Stimulated activated CD8-positive, alpha-beta memory T cell treated with anti-CD3 and anti-CD28 coated beads, Interleukin-15, amount 100 ng/mL, for 24 hours (primary cell): ENCODE data around the gene BICDL1.

Source experiments
- DNase-seq: peaks from one replicate; pipeline ENCODE4 v3.0.0-alpha.2; 2020; ENCODE audit warnings: low read depth

The BICDL1 gene

DNA sequence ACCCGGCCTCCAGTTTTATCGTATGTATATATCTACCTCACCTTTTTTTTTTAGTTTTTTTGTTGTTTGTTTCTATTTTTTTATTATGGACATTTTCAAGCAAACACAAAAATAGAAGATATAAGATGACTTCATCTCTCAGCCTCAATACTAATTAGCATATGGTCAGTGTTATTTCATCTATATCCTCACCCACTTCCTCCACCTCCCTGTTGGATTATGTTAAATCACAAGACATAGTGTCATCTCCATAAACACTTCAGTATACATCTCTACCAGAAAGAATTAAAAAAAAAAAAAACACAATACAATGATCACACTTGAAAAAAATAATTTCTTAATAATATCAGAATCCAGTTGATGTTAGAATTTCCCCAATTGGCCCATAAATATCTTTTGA, 92.6 kb downstream of the BICDL1 start:
- no peak for DNase-seq

DNA sequence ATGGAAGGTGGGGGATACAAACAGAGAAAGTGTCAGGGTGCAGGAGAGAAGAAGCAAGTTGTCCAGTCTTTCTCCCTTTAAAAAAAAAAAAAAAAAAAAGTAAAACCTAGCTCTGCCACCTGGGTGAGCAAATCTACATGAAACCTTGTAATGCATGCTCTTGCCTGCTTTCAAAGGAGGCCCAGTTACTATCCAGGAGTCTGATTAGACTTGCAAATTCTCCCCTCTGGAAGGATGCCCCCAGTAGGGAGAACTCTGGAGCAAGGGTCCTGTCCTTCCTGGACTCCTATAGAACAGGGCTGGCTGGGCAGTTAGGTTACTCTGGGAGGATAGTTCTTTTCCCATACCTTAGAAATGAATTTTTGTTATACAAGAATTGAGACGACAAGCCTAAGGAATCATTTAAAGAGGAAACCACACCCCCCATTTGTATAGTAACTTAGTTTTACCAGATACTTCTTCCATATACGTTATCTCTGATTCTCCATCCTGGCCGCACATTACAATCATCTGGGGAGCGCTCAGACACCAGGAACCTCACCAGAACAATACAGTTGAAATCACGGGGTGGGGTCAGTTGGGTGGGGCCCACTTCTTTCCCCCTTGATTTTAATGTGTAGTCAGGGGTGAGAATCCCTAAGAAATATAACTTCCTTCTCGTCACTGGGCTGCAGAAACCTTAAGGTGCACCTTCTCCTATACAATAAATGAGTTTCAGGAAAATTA, 97.0 kb downstream of the BICDL1 start:
- no peak for DNase-seq

- peak; percentile 94 for DNase-seq
These were observed 98.0 kb downstream of the BICDL1 start for GRCh38 chr12:120086801-120087621.

DNA sequence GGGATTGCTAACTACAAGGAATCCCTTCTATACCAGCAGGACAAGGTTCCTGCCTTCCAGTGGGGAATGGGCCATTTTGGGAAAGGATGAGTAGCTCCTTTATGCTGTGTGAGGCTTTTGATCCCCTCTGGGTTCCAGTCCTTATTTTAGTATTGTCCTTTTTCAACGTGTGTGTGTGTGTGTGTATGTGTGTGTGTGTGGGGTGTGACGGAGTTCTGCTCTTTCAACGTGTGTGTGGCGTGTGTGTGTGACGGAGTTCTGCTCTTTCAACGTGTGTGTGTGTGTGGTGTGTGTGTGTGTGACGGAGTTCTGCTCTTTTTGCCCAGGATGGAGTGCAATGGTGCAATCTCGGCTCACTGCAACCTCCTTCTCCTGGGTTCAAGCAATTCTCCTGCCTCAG, 100.1 kb downstream of the BICDL1 start:
- DNase-seq: no peak

DNA sequence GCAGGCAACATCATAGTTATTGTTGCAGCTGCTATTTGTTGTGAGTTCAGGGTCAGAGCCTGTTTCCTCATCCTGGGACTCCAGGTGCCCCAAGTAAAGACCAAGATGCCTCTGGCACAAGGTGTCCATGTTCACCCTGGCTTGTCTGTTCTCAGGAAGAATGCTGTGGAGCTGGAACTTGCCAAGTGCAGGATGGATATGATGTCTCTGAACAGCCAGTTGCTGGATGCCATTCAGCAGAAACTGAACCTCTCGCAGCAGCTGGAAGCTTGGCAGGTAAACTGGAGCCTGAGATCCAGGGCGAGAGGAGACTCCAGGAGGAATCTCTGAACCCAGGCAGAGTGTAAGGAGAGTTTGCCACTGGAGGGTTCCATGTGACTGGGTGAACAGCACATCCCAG, 100.8 kb downstream of the BICDL1 start:
- no peak for DNase-seq

GRCh38 chr12:120090206-120090605, 101.2 kb downstream of the BICDL1 start:
- no peak for DNase-seq

DNA sequence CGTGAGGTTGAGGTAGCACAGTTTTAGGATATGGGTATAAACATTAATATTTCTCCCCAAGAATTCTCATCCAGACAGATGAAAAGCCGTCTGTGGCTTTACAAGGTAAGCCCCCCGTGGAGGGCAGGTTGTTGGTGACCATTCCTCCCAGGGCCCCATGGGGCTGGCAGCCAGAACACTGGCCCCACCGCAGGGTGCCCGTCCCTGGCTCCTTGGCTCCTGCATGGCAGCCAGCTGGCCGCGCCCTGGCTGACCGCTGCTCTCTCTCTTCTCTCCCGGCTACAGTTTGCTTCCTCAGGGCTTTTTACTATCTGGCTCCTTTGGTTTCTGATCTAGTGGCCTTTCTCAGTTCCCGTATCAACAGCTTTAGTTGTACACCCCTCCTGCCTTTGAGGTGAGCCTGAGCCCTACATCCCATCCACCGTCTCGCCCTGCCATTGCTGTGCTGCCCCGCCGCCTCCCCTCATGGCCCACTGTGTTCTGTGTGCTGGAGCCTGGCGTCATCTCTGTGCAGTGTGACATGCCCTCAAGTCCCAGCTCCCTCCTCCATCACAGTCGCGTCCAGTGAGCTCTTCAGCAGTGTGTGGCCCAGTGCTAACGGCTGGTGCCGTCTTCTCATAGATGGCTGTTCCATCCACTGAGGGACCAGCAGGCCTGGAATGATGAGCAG, 101.7 kb downstream of the BICDL1 start:
- no peak for DNase-seq

- no peak for DNase-seq
These were observed 102.5 kb downstream of the BICDL1 start for GRCh38 chr12:120091371-120092090.

GRCh38 chr12:120092551-120093335, 103.7 kb downstream of the BICDL1 start:
- no peak for DNase-seq

GRCh38 chr12:120093336-120093591, 104.2 kb downstream of the BICDL1 start:
- no peak for DNase-seq

GRCh38 chr12:120093592-120094355, 104.7 kb downstream of the BICDL1 start:
- DNase-seq: no peak

GRCh38 chr12:120094485-120094884, 105.4 kb downstream of the BICDL1 start:
- no peak for DNase-seq

DNA sequence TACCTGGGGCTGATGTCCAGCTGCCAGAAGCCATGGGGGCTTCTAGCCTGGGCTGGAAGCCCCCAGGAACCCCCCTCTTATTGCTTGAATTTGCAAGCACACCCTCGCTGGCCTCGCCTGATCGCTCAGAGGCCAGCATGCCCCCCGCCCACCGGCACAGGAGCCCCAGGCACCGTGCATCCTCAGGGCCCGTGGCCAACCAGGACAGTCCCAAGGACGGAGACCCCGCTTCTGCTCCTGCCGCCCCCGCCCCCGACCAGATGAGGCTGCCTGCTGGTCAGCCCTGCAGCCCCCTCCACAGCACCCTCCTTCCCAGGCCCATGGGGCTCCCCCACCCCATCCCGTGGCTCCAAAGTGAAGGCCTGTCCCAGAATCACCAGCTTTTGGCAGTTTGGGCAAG, 106.3 kb downstream of the BICDL1 start:
- no peak for DNase-seq

DNA sequence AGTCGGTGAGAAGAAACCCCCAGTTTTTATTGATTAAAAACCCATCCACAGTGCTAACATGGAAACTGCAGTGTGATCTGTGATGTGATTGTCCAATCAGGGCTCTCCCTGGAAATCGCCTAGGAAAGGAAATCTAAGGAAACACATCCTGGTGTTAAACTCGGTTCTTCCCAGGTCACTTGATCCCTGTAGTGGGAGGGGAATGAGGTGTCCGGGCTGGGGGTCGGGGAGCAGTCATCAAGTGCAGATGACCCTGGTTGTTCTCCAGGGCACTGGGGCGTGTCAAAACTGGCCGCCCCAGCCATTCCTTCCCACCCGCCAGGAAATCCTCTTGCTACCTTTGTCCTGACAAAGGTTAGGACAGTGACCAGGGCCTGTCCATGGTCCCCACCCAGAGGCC, 106.7 kb downstream of the BICDL1 start:
- DNase-seq: no peak

DNA sequence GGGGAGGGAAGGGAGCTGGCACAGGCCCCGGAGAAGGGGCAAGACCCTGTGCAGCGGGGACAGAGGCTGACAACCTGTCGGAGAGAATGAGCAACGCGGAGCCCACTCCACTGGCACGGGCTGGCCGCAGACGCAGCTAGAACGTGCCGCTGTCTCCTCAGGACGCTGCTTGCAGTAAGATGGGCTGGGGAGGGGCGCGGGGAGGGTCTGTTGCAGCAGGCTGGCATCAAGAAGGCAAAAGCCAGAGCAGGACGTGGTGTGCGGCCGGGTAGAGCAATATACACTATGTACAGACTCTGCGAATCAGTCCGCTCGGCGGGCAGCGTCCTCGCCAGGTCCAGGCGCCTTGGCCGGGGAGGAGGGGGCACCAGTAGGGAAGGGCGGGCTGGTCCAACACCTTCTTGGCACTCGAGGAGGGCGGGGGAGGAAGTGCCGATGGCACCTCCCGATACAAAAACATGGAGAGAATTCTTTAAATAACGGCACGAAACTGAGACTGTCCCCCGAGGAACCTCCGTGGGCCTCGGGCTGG, 107.7 kb downstream of the BICDL1 start:
- no peak for DNase-seq

DNA sequence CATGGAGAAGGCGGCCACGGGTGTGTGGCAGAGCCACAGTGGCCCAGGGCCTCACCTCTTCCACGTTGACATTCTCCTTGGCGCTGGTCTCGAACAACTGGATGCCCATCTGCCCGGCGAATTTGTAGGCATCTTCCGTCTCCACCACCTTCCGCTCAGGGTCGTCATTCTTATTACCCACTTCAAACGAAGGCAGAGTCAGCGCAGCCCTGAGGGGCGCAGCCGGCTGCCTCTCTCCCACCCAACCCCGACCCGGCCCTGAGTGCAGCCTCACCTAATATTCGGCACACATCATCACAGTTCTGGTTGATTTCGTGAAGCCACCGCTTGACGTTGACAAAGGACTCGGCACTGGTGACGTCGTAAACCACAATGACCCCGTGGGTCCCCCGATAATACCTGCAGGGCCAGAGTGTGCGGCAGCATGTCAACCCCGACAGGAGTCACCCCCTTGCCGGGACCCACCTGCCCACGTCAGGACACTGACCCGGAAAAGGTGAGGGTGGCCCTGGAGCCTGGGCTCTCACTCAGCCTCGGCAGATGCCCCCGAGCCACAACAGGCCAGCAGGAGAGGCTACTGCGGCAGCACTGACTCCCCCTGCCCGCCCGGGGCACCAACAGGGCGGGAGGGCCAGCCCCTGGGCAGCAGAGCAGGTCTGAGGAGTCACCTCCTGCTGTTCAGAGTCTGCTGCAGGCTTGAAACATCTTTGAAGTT, 109.9 kb downstream of the BICDL1 start:
- DNase-seq: no peak

- DNase-seq: no peak
These were observed 110.7 kb downstream of the BICDL1 start for GRCh38 chr12:120099738-120100137.

DNA sequence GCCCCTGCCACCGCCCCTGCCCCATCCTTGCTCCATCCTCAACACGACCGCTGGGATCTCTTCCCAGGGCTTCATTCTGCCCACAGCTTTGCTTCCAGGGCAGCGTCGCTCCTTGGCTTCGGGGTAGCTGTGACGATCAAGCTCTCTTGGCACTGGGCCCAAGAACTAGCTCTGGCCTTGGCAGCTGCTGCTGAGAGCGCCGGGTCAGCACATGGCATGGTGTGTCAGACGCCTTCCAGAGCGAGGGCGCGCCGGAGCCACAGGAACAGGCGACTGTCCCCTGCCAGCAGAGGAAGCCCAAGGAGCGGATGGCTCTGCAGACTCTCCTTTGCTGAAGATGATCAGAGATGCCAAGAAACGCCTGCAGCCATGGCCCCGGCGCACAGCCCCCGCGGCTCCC, 111.6 kb downstream of the BICDL1 start:
- no peak for DNase-seq

DNA sequence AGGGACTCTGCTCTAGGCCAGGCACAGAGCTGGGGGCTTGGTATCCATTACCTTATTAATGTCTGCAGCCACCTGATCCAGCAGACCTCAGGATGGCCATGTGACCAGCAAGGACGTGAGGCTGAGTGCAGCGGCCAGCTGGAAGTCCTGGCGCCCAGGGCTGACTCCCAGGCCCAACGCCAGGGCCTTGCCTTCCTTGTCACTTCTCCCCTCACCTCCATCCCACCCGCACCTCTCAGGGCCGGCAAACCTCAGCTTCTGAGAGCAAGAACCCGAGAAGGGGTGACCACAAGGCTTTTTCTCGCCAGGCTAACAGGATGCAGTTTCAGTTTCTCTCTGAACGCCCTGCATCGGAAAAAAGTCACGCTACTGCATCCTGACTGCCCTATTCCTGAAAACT, 112.1 kb downstream of the BICDL1 start:
- DNase-seq: no peak

DNA sequence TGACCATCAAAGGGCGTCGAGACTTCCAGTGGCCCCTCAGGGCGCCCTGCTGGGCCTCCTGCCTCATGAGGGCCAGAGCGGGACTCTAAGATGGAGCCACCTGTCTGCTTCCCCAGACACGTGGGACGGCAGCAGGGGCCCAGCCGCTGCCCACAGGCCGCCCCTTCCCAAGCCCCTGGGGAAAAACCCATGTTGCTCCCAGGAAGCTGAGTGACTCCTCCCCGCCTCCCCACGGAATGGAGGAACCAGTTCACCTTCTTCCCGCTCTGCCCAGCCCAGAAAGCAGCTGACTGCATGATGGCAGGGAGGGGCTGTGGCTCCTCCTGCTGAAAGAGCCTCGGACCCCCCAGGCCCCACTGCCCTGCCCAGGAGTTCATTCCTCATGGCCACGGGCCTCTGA, 112.6 kb downstream of the BICDL1 start:
- DNase-seq: no peak
